Activated CD4-positive, alpha-beta memory T cell treated with anti-CD3 and anti-CD28 coated beads, Interleukin-2, amount 10 ng/mL, durations not matched to agents 7 days and 5 days (primary cell): ENCODE data around the gene RABL2B. TPM values are rescaled to one million over a fixed set of nuclear protein-coding genes. Genes with fewer than 3 reads are reported as not detected.

Source experiments
- CTCF ChIA-PET: fragments of 350-600 bp; sonication (Branson Sonifier 250); formaldehyde crosslinking; loops from one replicate; lab custom pipeline; 2021; ENCODE audit warnings: antibody characterized with exemption, inconsistent platforms; lab: Charles Lee
- POLR2A ChIA-PET: fragments of 350-600 bp; sonication (Branson Sonifier 250); formaldehyde crosslinking; loops from one replicate; lab custom pipeline; 2021; ENCODE audit warnings: antibody characterized with exemption; lab: Charles Lee
- DNase-seq: peaks from one replicate; pipeline ENCODE4 v3.0.0-alpha.2; 2020
- H3K27ac Mint-ChIP-seq: one replicate; pipeline ENCODE4 v1.8.0; 2021; ENCODE audit warnings: mild to moderate bottlenecking, mixed read lengths
- H3K27me3 Mint-ChIP-seq: one replicate; pipeline ENCODE4 v1.8.0; 2021; ENCODE audit warnings: mixed read lengths
- H3K36me3 Mint-ChIP-seq: one replicate; pipeline ENCODE4 v1.8.0; 2021; ENCODE audit warnings: low read depth, mixed read lengths
- H3K4me1 Mint-ChIP-seq: one replicate; pipeline ENCODE4 v1.8.0; 2021; ENCODE audit warnings: mixed read lengths
- H3K4me3 Mint-ChIP-seq: one replicate; pipeline ENCODE4 v1.8.0; 2021; ENCODE audit warnings: mild to moderate bottlenecking, mixed read lengths
- H3K9me3 Mint-ChIP-seq: one replicate; pipeline ENCODE4 v1.8.0; 2021; ENCODE audit warnings: mixed read lengths
- total RNA-seq, 2 experiments: library from RNA; stranded (reverse); gene quantifications; one replicate each; pipeline ENCODE4 v1.2.3, GENCODE V29; 2021

Gene RABL2B
- total RNA-seq, 2 experiments from 2014 or later, result 16.6 to 20.2 TPM

GRCh38 chr22:50724616-50725015 is 58.8 kb downstream of the RABL2B start:
- Mint-ChIP-seq H3K9me3 (no peaks in the 10 kb centered on the region), H3K4me1 (no peaks in the 10 kb centered on the region), H3K36me3 (no peaks in the 10 kb centered on the region), H3K27ac (no peak overlapping the region), H3K27me3 (no peaks in the 10 kb centered on the region), H3K4me3 (no peak overlapping the region)
- no peak for DNase-seq
- ChIA-PET POLR2A (no interaction called here), CTCF (no interaction called here)

GRCh38 chr22:50723991-50724390 is 59.4 kb downstream of the RABL2B start:
- Mint-ChIP-seq H3K27me3 (no peaks in the 10 kb centered on the region), H3K27ac (no peak overlapping the region), H3K4me1 (no peaks in the 10 kb centered on the region), H3K36me3 (no peaks in the 10 kb centered on the region), H3K4me3 (no peak overlapping the region), H3K9me3 (no peaks in the 10 kb centered on the region)
- CTCF ChIA-PET, result no interaction called here
- no peak for DNase-seq
- POLR2A ChIA-PET, result no interaction called here

DNA sequence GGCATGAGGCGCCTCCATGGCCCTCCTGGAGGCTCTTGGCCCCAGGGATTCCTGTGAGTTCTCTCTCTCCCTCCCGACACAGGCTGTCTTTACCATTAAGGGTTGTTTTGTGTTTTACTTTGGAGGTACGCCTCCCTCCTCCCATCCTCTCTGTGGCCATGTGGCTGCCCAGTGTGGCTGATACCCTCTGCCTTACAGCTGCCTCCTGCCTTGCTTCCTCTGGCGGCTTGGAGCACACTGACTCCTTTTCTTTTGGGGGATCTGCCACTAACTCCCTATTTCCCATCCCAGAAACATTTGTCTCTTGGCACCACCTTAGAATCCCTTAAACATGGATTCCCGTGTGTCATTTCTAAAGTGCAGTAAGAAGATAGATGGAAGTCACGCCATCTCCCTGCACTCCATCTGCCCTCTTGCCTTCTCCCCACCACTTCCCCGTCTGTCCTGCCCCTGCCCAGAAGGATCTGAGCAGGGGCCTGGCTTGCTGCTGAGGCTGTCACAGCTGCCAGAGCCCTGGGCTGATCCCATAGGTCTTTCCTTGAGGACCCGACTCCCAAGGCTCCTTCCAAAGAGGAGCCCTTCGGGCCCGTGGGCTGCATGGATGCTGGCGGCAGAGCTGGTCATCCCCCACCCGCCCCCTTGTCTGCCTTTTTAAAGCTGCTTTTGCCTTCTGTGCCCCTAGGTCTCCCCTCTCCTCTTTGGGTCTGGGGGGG is 60.6 kb downstream of the RABL2B start:
- Mint-ChIP-seq H3K27ac (no peak overlapping the region), H3K4me1 (no peaks in the 10 kb centered on the region), H3K36me3 (no peaks in the 10 kb centered on the region), H3K27me3 (no peaks in the 10 kb centered on the region), H3K9me3 (no peaks in the 10 kb centered on the region), H3K4me3 (no peak overlapping the region)
- ChIA-PET CTCF (no interaction called here), POLR2A (no interaction called here)
- no peak for DNase-seq

GRCh38 chr22:50722048-50722701 is 61.3 kb downstream of the RABL2B start:
- H3K9me3 Mint-ChIP-seq, result no peaks in the 10 kb centered on the region
- CTCF ChIA-PET, result no interaction called here
- no peak for DNase-seq
- no peak overlapping the region for H3K27ac Mint-ChIP-seq
- no peaks in the 10 kb centered on the region for H3K4me1 Mint-ChIP-seq
- H3K36me3 Mint-ChIP-seq, result no peaks in the 10 kb centered on the region
- POLR2A ChIA-PET, result no interaction called here
- peaks cover 2% of the 10 kb centered on the region for H3K27me3 Mint-ChIP-seq
- no peak overlapping the region for H3K4me3 Mint-ChIP-seq

- DNase-seq, result no peak
- H3K27ac Mint-ChIP-seq, result no peak overlapping the region
- H3K9me3 Mint-ChIP-seq, result no peaks in the 10 kb centered on the region
- H3K36me3 Mint-ChIP-seq, result no peaks in the 10 kb centered on the region
- CTCF ChIA-PET, result no interaction called here
- no peak overlapping the region for H3K4me3 Mint-ChIP-seq
- no peaks in the 10 kb centered on the region for H3K4me1 Mint-ChIP-seq
- POLR2A ChIA-PET, result no interaction called here
- H3K27me3 Mint-ChIP-seq, result peaks cover 2% of the 10 kb centered on the region
Measured at GRCh38 chr22:50721257-50721844, 62.1 kb downstream of the RABL2B start.

- CTCF ChIA-PET, result no interaction called here
- POLR2A ChIA-PET, result no interaction called here
- Mint-ChIP-seq H3K27me3 (peaks cover 2% of the 10 kb centered on the region), H3K4me3 (no peak overlapping the region), H3K9me3 (no peaks in the 10 kb centered on the region), H3K27ac (no peak overlapping the region), H3K4me1 (no peaks in the 10 kb centered on the region), H3K36me3 (no peaks in the 10 kb centered on the region)
- no peak for DNase-seq
Measured at GRCh38 chr22:50720301-50721256, 62.9 kb downstream of the RABL2B start.

DNA sequence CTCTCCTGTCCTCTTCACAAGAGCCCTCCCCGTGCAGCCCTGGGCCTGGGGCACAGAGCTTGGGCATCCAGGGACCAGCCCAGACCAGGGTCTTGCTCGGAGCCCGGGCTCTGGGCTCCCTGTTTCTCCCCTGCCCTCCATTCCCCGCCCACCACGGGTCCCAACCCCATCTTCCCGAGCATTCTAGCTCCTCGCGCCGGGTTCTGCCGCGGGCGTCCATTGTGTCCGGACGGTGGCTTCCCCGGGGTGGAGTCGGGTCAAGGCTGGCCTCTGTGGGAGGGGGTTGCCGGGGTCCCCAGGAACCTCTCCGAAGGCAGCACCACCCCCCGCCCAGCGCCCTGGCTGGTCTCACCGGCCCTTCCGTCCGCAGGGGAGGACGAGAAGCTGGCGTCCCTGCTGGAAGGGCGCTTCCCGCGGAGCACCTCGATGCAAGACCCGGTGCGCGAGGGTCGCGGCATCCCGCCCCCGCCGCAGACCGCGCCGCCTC is 63.6 kb downstream of the RABL2B start:
- no peak for DNase-seq
- H3K4me1 Mint-ChIP-seq, result no peaks in the 10 kb centered on the region
- no peak overlapping the region for H3K4me3 Mint-ChIP-seq
- H3K27ac Mint-ChIP-seq, result no peak overlapping the region
- no peaks in the 10 kb centered on the region for H3K9me3 Mint-ChIP-seq
- ChIA-PET POLR2A (no interaction called here), CTCF (no interaction called here)
- no peaks in the 10 kb centered on the region for H3K36me3 Mint-ChIP-seq
- peaks cover 2% of the 10 kb centered on the region for H3K27me3 Mint-ChIP-seq

DNA sequence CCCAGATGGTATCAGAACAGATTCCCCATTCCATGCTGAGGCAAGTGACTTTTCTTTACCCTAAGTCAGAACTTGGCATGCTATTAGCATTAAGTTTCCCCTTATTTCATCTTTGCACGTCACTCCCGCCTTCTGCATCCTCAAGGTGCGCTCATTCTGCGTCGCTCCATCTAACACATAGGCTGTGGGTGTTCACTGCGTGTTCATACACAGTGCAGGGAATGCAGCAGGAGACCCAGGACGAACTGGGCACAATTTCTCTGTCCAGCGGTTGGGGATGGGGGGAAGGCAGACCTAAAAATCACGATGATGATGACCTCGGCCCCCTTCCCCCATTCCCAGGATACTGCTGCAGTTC is 65.1 kb downstream of the RABL2B start:
- DNase-seq, result no peak
- Mint-ChIP-seq H3K4me3 (no peak overlapping the region), H3K9me3 (no peaks in the 10 kb centered on the region), H3K36me3 (no peaks in the 10 kb centered on the region), H3K4me1 (no peaks in the 10 kb centered on the region), H3K27ac (no peak overlapping the region), H3K27me3 (peaks cover 2% of the 10 kb centered on the region)
- ChIA-PET POLR2A (no interaction called here), CTCF (no interaction called here)

DNA sequence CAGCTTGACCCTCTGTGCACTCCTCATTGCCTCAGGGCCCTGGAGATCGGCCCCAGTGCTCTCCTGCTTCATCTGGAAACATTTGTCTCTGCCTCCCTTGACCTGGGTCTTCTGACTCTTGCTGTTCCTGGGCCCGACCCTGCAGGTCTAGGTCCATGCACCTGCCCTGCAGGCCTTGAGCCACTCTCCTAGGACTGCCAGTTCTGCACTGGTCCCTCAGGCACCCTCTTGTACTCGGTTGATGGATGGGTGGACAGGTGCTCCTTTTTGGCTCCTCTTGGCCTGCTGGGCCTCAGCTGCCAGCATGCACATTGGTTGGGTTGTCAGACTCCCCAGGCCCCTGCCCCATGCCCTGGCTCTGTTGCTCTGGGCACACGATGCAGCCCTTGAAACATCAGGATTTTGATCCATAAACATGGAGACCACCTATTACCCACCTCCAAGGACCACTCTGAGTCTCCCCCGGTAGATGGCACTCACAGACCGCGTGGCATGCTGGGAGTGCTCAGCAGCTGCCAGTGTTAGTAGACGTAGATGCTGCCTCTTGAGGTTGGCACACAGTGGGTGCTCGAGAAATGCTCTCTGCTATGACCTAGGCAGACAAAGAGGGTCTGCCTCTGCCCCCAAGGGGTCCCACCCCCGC is 65.6 kb downstream of the RABL2B start:
- DNase-seq, result no peak
- H3K4me3 Mint-ChIP-seq, result no peak overlapping the region
- no peaks in the 10 kb centered on the region for H3K9me3 Mint-ChIP-seq
- CTCF ChIA-PET, result no interaction called here
- POLR2A ChIA-PET, result no interaction called here
- H3K36me3 Mint-ChIP-seq, result no peaks in the 10 kb centered on the region
- H3K27me3 Mint-ChIP-seq, result peaks cover 2% of the 10 kb centered on the region
- H3K4me1 Mint-ChIP-seq, result no peaks in the 10 kb centered on the region
- H3K27ac Mint-ChIP-seq, result no peak overlapping the region

Other genes with a start within 250 kb of the RABL2B start
- 1 to 10 TPM; 8.0 to 8.4 TPM for gene KLHDC7B, start 237.7 kb downstream of the RABL2B start, total RNA-seq
- gene SYCE3, start 220.7 kb downstream of the RABL2B start, total RNA-seq, result under 1 TPM; 0.58 to 0.71 TPM
- gene CPT1B, start 205.2 kb downstream of the RABL2B start, total RNA-seq, result 10 to 100 TPM; 60.8 to 60.9 TPM
- gene CHKB, start 200.8 kb downstream of the RABL2B start, total RNA-seq, result 100 to 1,000 TPM; 101 to 111 TPM
- under 1 TPM; 0.15 to 0.18 TPM for gene MAPK8IP2, start 182.8 kb downstream of the RABL2B start, total RNA-seq
- gene ARSA, start 155.5 kb downstream of the RABL2B start, total RNA-seq, result 10 to 100 TPM; 63.1 to 65.0 TPM
- under 1 TPM in 1 of 2 experiments, not detected in 1; 0.08 TPM for gene SHANK3, start 110.8 kb downstream of the RABL2B start, total RNA-seq
- gene ACR, start 45.4 kb downstream of the RABL2B start, total RNA-seq, result not detected